Esophagus muscularis mucosa (tissue), 4 donors: ENCODE data around the gene RAB14. TPM values are rescaled to one million over a fixed set of nuclear protein-coding genes. Genes with fewer than 3 reads are reported as not detected.
"Not testable (repeated sequence)": the region's sequence is repeated elsewhere in the genome, so short reads cannot be mapped to it uniquely, and the experiment has no call there.

Source experiments
- DNase-seq: peaks from one replicate; pipeline ENCODE4 v3.0.0-alpha.2; 2017; ENCODE audit errors: extremely low spot score
- H3K27ac ChIP-seq, 4 donors: fragments of 200-600 bp; sonication (generic); replicated peaks in 1 of 4; 1 replicate in 3 of 4; 2 replicates in 1 of 4; pipeline ENCODE4 v1.5.1; 2016 to 2019; ENCODE audit warnings: mild to moderate bottlenecking in 1 of 4
- H3K27me3 ChIP-seq, 4 donors: fragments of 200-600 bp; sonication (generic); one replicate each; pipeline versions ENCODE4 v1.5.1 to v1.6.0; 2016 to 2019
- H3K36me3 ChIP-seq, 4 donors: fragments of 200-600 bp; sonication (generic); one replicate each; pipeline ENCODE4 v1.5.1; 2016 to 2019
- H3K4me1 ChIP-seq, 4 donors: fragments of 200-600 bp; sonication (generic); one replicate each; pipeline ENCODE4 v1.5.1; 2016 to 2019
- H3K4me3 ChIP-seq, 4 donors: fragments of 200-600 bp; sonication (generic); 1 replicate in 2 of 4; 2 replicates in 2 of 4; pipeline ENCODE4 v1.5.1; 2016 to 2019; ENCODE audit warnings: mild to moderate bottlenecking in 4 of 4, moderate library complexity in 1 of 4
- H3K9me3 ChIP-seq, 4 donors: fragments of 200-600 bp; sonication (generic); 1 replicate in 3 of 4; 2 replicates in 1 of 4; pipeline ENCODE4 v1.5.1; 2016 to 2019
- CTCF ChIP-seq, 3 experiments: fragments of 200-600 bp in 2 of 3; fragments of 450-650 bp in 1 of 3; sonication (generic) in 2 of 3; IDR thresholded peaks; one replicate each; pipeline ENCODE4 v1.5.1; 2017 to 2019; ENCODE audit warnings: antibody characterized with exemption in 3 of 3, mild to moderate bottlenecking in 2 of 3, moderate library complexity in 1 of 3
- EP300 ChIP-seq: sonication (generic); formaldehyde crosslinking; IDR thresholded peaks from one replicate; pipeline ENCODE4 v1.6.1; 2017; ENCODE audit warnings: antibody characterized with exemption
- POLR2A ChIP-seq: fragments of 450-650 bp; IDR thresholded peaks from one replicate; pipeline ENCODE4 v1.6.1; 2017; ENCODE audit warnings: antibody characterized with exemption, moderate library complexity, mild to moderate bottlenecking, low read depth
- POLR2AphosphoS5 ChIP-seq, 2 donors: sonication (generic); formaldehyde crosslinking; IDR thresholded peaks; one replicate each; pipeline ENCODE4 v1.6.1; 2017; ENCODE audit warnings: antibody characterized with exemption in 2 of 2
- WGBS: methylation state at CpG from one replicate; pipeline ENCODE4 v1.1.5; 2018; 5-methylcytosine and 5-hydroxymethylcytosine counted together
- intact Hi-C: fragments of 100-400 bp; cut with DNase I; formaldehyde crosslinking; loops from one replicate; pipeline ENCODE4 v1.15.1; 2023
- total RNA-seq, 4 donors: library from RNA; depleted of rRNA; stranded (reverse); fragments of >200 nt; gene quantifications; one replicate each; pipeline versions ENCODE4 v1.1.0 to v1.2.1, GENCODE V29; 2016

Gene RAB14
- total RNA-seq, 4 donors from 2014 or later = 28.5 to 30.7 (median 29.5) TPM

GRCh38 chr9:121179930-121180681 lies 21.6 kb downstream of the RAB14 start:
- peaks cover 0 to 64% (median 32%) of the 10 kb centered on the region in 4 donors for H3K36me3 ChIP-seq
- WGBS = 67% methylated on average over 3 of the region's 3 CpGs
- H3K9me3 ChIP-seq = no peaks in the 10 kb centered on the region
- H3K4me3 ChIP-seq = no peak overlapping the region
- no peak for DNase-seq
- TF ChIP-seq POLR2A (no peak), CTCF (IDR thresholded peaks at IDR 0.05) (no peak), POLR2AphosphoS5 (IDR thresholded peaks at IDR 0.05) (no peak), EP300 (no peak)
- intact Hi-C loops = no loop called here
- H3K27me3 ChIP-seq = no peaks in the 10 kb centered on the region
- H3K4me1 ChIP-seq = peaks cover 16 to 47% (median 42%) of the 10 kb centered on the region in 4 donors
- H3K27ac ChIP-seq = no peak overlapping the region

GRCh38 chr9:121179373-121179721 lies 22.3 kb downstream of the RAB14 start:
- H3K27ac ChIP-seq, H3K4me3 ChIP-seq, intact Hi-C loops, H3K9me3 ChIP-seq, H3K27me3 ChIP-seq, DNase-seq: not testable (repeated sequence)
- peaks cover 0 to 71% (median 35%) of the 10 kb centered on the region in 4 donors for H3K36me3 ChIP-seq
- peaks cover 16 to 39% (median 35%) of the 10 kb centered on the region in 4 donors for H3K4me1 ChIP-seq
- 78% methylated on average over 1 of the region's 1 CpG for WGBS

- DNase-seq = no peak
- Histone ChIP-seq H3K4me3 (no peak overlapping the region), H3K27ac (no peak overlapping the region), H3K36me3 (peaks cover 1 to 77% (median 39%) of the 10 kb centered on the region in 4 donors), H3K4me1 (peaks cover 16 to 34% (median 30%) of the 10 kb centered on the region in 4 donors), H3K9me3 (no peaks in the 10 kb centered on the region), H3K27me3 (no peaks in the 10 kb centered on the region)
- WGBS = 84% methylated on average over 6 of the region's 6 CpGs
- intact Hi-C loops = no loop called here
- TF ChIP-seq POLR2AphosphoS5 (IDR thresholded peaks at IDR 0.05) = no peak
- no peak for TF ChIP-seq CTCF (IDR thresholded peaks at IDR 0.05)
- no peak for TF ChIP-seq POLR2A
- no peak for TF ChIP-seq EP300
Observed at GRCh38 chr9:121178676-121179372, 22.8 kb downstream of the RAB14 start.

- Histone ChIP-seq H3K4me3 (no peak overlapping the region), H3K9me3 (no peaks in the 10 kb centered on the region), H3K4me1 (no peaks in the 10 kb centered on the region), H3K36me3 (peaks cover 27 to 89% (median 64%) of the 10 kb centered on the region in 4 donors), H3K27ac (no peak overlapping the region), H3K27me3 (no peaks in the 10 kb centered on the region)
- no peak for TF ChIP-seq EP300
- TF ChIP-seq CTCF (IDR thresholded peaks at IDR 0.05) = no peak
- no peak for TF ChIP-seq POLR2A
- no peak for TF ChIP-seq POLR2AphosphoS5 (IDR thresholded peaks at IDR 0.05)
- no peak for DNase-seq
- intact Hi-C loops = no loop called here
- 93% methylated on average over 7 of the region's 7 CpGs for WGBS
Observed at GRCh38 chr9:121173501-121173900, 28.2 kb downstream of the RAB14 start.

- peaks cover 27 to 91% (median 66%) of the 10 kb centered on the region in 4 donors for H3K36me3 ChIP-seq
- H3K27me3 ChIP-seq = no peaks in the 10 kb centered on the region
- H3K4me3 ChIP-seq = no peak overlapping the region
- H3K4me1 ChIP-seq = no peaks in the 10 kb centered on the region
- no peaks in the 10 kb centered on the region for H3K9me3 ChIP-seq
- DNase-seq = no peak
- TF ChIP-seq POLR2AphosphoS5 (IDR thresholded peaks at IDR 0.05) (no peak), POLR2A (no peak), EP300 (no peak), CTCF (IDR thresholded peaks at IDR 0.05) (no peak)
- no peak overlapping the region for H3K27ac ChIP-seq
- WGBS = 88% methylated on average over 1 of the region's 1 CpG
- intact Hi-C loops = no loop called here
Observed at GRCh38 chr9:121172726-121173487, 28.8 kb downstream of the RAB14 start.
